ENCODE results near the gene RAD51B. TPM values are rescaled to one million over a fixed set of nuclear protein-coding genes. Genes with fewer than 3 reads are reported as not detected.

Gene RAD51B
- total RNA-seq, 1 donor from 2014 or later = 28.5 TPM

DNA sequence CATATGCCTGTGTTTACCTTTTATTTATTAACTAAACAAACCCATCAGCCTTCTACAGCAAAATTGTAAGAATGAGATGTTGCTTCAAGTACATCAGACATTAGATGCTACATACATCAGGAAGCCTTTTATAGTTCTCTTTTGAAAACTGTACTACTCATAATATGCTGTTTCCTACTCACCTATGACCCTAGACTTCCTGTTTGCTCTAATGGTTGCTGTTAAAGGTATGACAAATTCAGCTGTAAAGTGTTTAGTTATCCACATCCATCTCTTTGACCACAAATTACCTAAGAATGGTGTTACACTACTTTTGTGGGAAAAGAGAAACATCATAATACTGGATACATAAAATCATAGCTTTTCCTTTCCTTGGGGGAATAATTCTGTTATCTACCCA is 220.0 kb downstream of the RAD51B start:
- intact Hi-C loops (cut with DNase I) = no loop called here
- no peaks in the 10 kb centered on the region for H3K27me3 ChIP-seq
- TF ChIP-seq POLR2A (IDR thresholded peaks at IDR 0.05) (no peak), POLR2AphosphoS5 (IDR thresholded peaks at IDR 0.05; ENCODE audit: insufficient read depth in 1 of 2, low read depth in 1 of 2) (no peak)
- TF ChIP-seq, protein P1, sequence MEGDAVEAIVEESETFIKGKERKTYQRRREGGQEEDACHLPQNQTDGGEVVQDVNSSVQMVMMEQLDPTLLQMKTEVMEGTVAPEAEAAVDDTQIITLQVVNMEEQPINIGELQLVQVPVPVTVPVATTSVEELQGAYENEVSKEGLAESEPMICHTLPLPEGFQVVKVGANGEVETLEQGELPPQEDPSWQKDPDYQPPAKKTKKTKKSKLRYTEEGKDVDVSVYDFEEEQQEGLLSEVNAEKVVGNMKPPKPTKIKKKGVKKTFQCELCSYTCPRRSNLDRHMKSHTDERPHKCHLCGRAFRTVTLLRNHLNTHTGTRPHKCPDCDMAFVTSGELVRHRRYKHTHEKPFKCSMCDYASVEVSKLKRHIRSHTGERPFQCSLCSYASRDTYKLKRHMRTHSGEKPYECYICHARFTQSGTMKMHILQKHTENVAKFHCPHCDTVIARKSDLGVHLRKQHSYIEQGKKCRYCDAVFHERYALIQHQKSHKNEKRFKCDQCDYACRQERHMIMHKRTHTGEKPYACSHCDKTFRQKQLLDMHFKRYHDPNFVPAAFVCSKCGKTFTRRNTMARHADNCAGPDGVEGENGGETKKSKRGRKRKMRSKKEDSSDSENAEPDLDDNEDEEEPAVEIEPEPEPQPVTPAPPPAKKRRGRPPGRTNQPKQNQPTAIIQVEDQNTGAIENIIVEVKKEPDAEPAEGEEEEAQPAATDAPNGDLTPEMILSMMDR (IDR thresholded peaks at IDR 0.05) = no peak
- DNase-seq (ENCODE audit: extremely low spot score in 2 of 2) = no peak
- H3K36me3 ChIP-seq = no peaks in the 10 kb centered on the region
- H3K27ac ChIP-seq = no peak overlapping the region
- H3K9me3 ChIP-seq = no peaks in the 10 kb centered on the region
- H3K4me3 ChIP-seq = no peak overlapping the region
- peaks cover 29% of the 10 kb centered on the region for H3K4me1 ChIP-seq

DNA sequence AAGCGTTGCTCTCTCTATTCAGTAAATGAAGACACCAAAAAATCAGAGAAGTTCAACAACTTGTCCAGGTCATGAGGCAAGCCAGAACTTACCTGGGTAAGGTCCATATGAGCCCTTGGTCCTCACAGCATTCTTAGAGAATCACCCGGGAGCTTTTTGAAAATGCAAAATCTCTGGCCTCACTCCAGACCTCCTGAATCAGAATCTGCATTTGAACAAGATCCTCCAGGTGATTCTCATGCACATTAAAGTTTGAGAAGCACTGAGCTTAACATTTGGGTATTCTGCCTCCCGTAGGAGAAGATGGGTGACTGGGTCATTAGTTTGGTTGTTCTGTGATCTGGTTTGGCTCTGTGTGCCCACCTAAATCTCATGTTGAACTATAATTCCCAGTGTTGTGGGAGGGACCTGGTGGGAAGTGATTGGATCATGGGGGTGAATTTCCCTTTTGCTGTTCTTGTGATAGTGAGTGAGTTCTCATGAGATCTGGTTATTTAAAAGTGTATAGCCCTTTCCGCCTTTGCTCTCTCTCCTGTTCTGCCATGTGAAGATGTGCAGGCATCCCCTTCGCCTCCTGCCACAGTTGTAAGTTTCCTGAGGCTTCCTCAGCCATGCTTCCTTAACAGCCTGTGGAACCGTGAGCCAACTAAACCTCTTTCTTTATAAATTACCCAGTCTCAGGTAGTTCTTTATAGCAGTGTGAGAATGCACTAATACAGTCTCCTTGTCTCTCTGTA is 221.2 kb downstream of the RAD51B start:
- H3K4me3 ChIP-seq = no peak overlapping the region
- peaks cover 29% of the 10 kb centered on the region for H3K4me1 ChIP-seq
- peak overlapping the region; percentile 16 for H3K27ac ChIP-seq
- H3K27me3 ChIP-seq = no peaks in the 10 kb centered on the region
- DNase-seq (ENCODE audit: extremely low spot score in 2 of 2) = no peak
- TF ChIP-seq POLR2A (IDR thresholded peaks at IDR 0.05) (no peak), POLR2AphosphoS5 (IDR thresholded peaks at IDR 0.05; ENCODE audit: insufficient read depth in 1 of 2, low read depth in 1 of 2) (no peak)
- TF ChIP-seq, protein P1 (IDR thresholded peaks at IDR 0.05) = no peak
- H3K9me3 ChIP-seq = no peaks in the 10 kb centered on the region
- no peaks in the 10 kb centered on the region for H3K36me3 ChIP-seq
- intact Hi-C loops (cut with DNase I) = no loop called here

DNA sequence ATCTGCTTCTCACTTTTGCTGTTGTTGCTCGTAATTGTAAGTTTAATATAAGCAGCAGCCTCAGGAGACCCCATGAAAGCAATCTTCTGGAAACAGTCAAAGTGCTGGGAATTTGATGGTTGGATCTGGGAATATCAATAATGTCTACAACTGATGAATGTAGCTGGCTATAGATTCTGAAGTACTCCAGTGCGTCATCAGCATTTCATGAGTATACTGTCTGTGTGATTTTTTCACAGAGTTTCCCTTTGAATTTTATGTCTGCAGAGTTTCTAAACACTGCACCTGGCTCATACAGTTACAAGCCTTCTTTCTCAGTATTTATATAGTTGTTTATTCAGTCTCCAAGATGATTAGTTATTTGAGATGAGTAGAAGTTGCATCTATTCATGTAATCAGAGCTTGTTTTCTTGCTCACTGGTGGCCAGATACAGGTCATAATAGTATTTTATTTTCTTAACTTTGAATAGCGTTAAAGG is 222.3 kb downstream of the RAD51B start:
- intact Hi-C loops (cut with DNase I) = no loop called here
- peaks cover 29% of the 10 kb centered on the region for H3K4me1 ChIP-seq

DNA sequence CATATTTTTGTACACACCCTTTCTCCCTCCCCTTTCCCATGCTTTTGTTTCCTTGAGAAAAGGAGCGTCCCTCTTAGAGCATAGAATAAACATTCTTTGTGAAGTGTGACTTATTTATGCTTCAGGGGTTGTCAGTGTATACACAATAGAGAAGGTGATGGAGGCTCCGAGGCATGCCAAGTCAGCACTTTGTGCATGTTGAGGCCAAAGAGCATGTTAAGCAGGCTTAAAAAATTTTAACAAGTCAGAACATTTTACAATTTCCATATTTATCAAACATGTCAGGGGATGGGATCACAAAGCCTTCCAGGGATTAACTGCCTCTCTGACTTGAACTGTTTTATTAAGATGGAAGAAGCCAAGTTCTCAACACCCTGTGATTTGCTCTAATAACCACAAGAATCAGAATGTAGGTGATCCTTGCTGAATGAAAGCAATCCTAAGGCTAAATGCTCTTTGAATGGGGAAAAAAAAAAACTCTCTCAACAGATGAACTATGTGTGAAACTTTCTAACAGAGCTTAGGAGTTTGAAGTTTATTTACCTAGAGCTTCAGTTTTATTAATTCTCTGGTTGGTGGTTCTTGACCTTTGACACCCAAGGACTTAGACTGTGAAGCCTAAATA is 223.1 kb downstream of the RAD51B start:
- no peak overlapping the region for H3K4me3 ChIP-seq
- DNase-seq (ENCODE audit: extremely low spot score in 2 of 2) = no peak
- no peaks in the 10 kb centered on the region for H3K27me3 ChIP-seq
- no peaks in the 10 kb centered on the region for H3K36me3 ChIP-seq
- peak in 1 of 2 donors; percentile 34 for TF ChIP-seq POLR2AphosphoS5 (IDR thresholded peaks at IDR 0.05; ENCODE audit: insufficient read depth in 1 of 2, low read depth in 1 of 2)
- TF ChIP-seq, protein P1 (IDR thresholded peaks at IDR 0.05) = no peak
- TF ChIP-seq POLR2A (IDR thresholded peaks at IDR 0.05) = no peak
- intact Hi-C loops (cut with DNase I) = no loop called here
- no peaks in the 10 kb centered on the region for H3K9me3 ChIP-seq
- peak overlapping the region; percentile 45 for H3K27ac ChIP-seq
- H3K4me1 ChIP-seq = peaks cover 29% of the 10 kb centered on the region

More for the DNA sequence above, 222.3 kb downstream of the RAD51B start:
- Histone ChIP-seq H3K9me3 (no peaks in the 10 kb centered on the region), H3K36me3 (no peaks in the 10 kb centered on the region), H3K27me3 (no peaks in the 10 kb centered on the region), H3K4me3 (no peak overlapping the region), H3K27ac (no peak overlapping the region)
- no peak for DNase-seq (ENCODE audit: extremely low spot score in 2 of 2)
- no peak for TF ChIP-seq POLR2A (IDR thresholded peaks at IDR 0.05)

DNA sequence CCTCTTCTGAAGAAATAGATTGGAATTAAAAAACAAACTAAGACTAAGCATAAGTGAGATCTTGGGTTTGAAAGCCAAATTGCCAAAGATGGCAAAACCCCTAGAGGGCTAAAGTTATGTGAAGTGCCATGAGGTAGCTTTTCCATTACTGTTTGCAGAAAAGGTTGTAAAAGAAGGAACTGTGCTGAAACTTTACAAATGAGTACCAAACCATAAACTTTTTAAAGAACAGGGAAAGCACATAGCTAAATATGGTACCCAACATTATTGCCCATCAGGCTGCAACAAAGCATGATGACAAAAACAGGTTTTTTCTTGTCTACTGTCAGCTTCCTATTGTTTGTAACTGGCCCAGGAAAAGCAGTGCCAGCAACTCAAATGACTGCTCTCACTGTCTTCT is 224.2 kb downstream of the RAD51B start:
- no peak for TF ChIP-seq POLR2A (IDR thresholded peaks at IDR 0.05)
- TF ChIP-seq POLR2AphosphoS5 (IDR thresholded peaks at IDR 0.05; ENCODE audit: insufficient read depth in 1 of 2, low read depth in 1 of 2) = peak in 1 of 2 donors; percentile 27
- TF ChIP-seq, protein P1 (IDR thresholded peaks at IDR 0.05) = no peak
- no peak for DNase-seq (ENCODE audit: extremely low spot score in 2 of 2)
- Histone ChIP-seq H3K4me1 (peaks cover 29% of the 10 kb centered on the region), H3K9me3 (no peaks in the 10 kb centered on the region), H3K36me3 (no peaks in the 10 kb centered on the region), H3K4me3 (no peak overlapping the region), H3K27me3 (no peaks in the 10 kb centered on the region), H3K27ac (peak overlapping the region; percentile 53)
- intact Hi-C loops (cut with DNase I) = no loop called here

Data from vagina (tissue), 2 donors.